OCI-LY7 (cell line): ENCODE data around the gene USP38.

Source experiments
- EZH2phosphoT487 ChIP-seq: fragments of 200-600 bp; sonication (generic); IDR thresholded peaks from 2 replicates; pipeline ENCODE4 v1.6.1; 2018; ENCODE audit warnings: low read depth, borderline replicate concordance, mild to moderate bottlenecking, mixed run types, antibody characterized with exemption, low read length, moderate library complexity, mixed read lengths
- TF ChIP-seq, protein P1 (sequence below): fragments of 200-600 bp; sonication (generic); conservative IDR thresholded peaks from 2 replicates; pipeline ENCODE4 v1.5.1; 2014; ENCODE audit warnings: mild to moderate bottlenecking, antibody characterized with exemption, low read length, moderate library complexity, mixed read lengths

DNA sequence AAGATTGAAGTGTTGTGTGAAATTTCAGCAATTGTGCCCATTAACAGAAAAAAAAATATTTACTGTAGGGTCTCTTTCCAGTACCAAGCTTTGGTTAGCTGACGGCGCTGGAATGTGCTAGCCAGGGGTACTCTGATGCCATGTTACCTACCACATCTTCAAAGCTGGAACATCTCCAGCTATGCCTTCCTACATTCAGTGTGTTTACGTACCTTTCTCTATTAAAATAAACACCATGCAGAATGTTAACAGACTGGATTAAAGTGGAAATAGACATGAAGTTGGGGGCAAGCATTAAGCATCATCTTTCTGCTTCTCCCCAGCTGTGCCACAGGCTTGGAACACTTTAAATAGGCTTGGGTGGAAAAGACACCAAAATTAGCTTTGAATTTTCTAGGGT lies 65.9 kb downstream of the USP38 start:
- TF ChIP-seq, protein P1, sequence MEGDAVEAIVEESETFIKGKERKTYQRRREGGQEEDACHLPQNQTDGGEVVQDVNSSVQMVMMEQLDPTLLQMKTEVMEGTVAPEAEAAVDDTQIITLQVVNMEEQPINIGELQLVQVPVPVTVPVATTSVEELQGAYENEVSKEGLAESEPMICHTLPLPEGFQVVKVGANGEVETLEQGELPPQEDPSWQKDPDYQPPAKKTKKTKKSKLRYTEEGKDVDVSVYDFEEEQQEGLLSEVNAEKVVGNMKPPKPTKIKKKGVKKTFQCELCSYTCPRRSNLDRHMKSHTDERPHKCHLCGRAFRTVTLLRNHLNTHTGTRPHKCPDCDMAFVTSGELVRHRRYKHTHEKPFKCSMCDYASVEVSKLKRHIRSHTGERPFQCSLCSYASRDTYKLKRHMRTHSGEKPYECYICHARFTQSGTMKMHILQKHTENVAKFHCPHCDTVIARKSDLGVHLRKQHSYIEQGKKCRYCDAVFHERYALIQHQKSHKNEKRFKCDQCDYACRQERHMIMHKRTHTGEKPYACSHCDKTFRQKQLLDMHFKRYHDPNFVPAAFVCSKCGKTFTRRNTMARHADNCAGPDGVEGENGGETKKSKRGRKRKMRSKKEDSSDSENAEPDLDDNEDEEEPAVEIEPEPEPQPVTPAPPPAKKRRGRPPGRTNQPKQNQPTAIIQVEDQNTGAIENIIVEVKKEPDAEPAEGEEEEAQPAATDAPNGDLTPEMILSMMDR: no peak
- TF ChIP-seq EZH2phosphoT487: no peak
